Measurements from ENCODE around the gene DHRS4L2.
"Not testable (repeated sequence)": the region's sequence is repeated elsewhere in the genome, so short reads cannot be mapped to it uniquely, and the experiment has no call there.

Gene DHRS4L2

GRCh38 chr14:24049002-24049401 lies 60.3 kb downstream of the DHRS4L2 start:
- intact Hi-C loops (cut with DNase I): not testable (repeated sequence)

GRCh38 chr14:24050753-24051152 lies 62.0 kb downstream of the DHRS4L2 start:
- intact Hi-C loops (cut with DNase I): not testable (repeated sequence)
- peak in 5 of 42 donors; percentile 10 to 28 (median 26) for DNase-seq

More at GRCh38 chr14:24049002-24049401, 60.3 kb downstream of the DHRS4L2 start:
- not testable (repeated sequence) for DNase-seq

GRCh38 chr14:24051176-24051788 lies 62.6 kb downstream of the DHRS4L2 start:
- DNase-seq: peak in 38 of 42 donors; percentile 23 to 78 (median 57)
- intact Hi-C loops (cut with DNase I): no loop called here

GRCh38 chr14:24051789-24052655 lies 63.3 kb downstream of the DHRS4L2 start, which contains the start of gene CARMIL3:
Gene CARMIL3 (plus strand): TSS chr14:24052009. CDS start chr14:24052154, 145 bp downstream.
- intact Hi-C loops (cut with DNase I): no loop called here
- DNase-seq: peak; percentile 20 to 90 (median 82)

GRCh38 chr14:24052656-24053547 lies 64.2 kb downstream of the DHRS4L2 start:
- intact Hi-C loops (cut with DNase I): no loop called here
- DNase-seq: peak in 5 of 42 donors; percentile 11 to 43 (median 19)

- peak in 7 of 42 donors; percentile 9 to 40 (median 25) for DNase-seq
- intact Hi-C loops (cut with DNase I): no loop called here
These were observed 65.0 kb downstream of the DHRS4L2 start for GRCh38 chr14:24053548-24054323.

GRCh38 chr14:24054324-24054641 lies 65.6 kb downstream of the DHRS4L2 start:
- peak in 4 of 42 donors; percentile 6 to 31 (median 14) for DNase-seq
- intact Hi-C loops (cut with DNase I): no loop called here

GRCh38 chr14:24054646-24055045 lies 65.9 kb downstream of the DHRS4L2 start:
- DNase-seq: peak in 3 of 42 donors; percentile 4 to 34 (median 22)
- intact Hi-C loops (cut with DNase I): loop anchor here (5.0 kb wide), 1 partner anchor 38 kb away; the partner anchor contains the start of gene PCK2

Measured in head of caudate nucleus (tissue), 42 donors.